Osteoblast (primary cell): ENCODE data around the gene STAB1. TPM values are rescaled to one million over a fixed set of nuclear protein-coding genes. Genes with fewer than 3 reads are reported as not detected.

Experiments used
- DNase-seq: peaks from one replicate; pipeline ENCODE4 v3.0.0; 2011; ENCODE audit warnings: low spot score, mixed read lengths; ENCODE audit not compliant: insufficient read length; ENCODE audit errors: missing footprints
- H2AFZ ChIP-seq: 2 replicates; pipeline ENCODE4 v1.6.0; 2011; ENCODE audit warnings: mild to moderate bottlenecking, low read length
- H3K27ac ChIP-seq: 2 replicates; pipeline ENCODE4 v1.5.1; 2011; ENCODE audit warnings: mild to moderate bottlenecking, low read depth, low read length, moderate library complexity
- H3K27me3 ChIP-seq: 2 replicates; pipeline ENCODE4 v1.6.0; 2012; ENCODE audit warnings: mild to moderate bottlenecking, control low read depth, inconsistent platforms, low read length, moderate library complexity; ENCODE audit not compliant: insufficient read depth
- H3K36me3 ChIP-seq: 2 replicates; pipeline ENCODE4 v1.5.1; 2011; ENCODE audit warnings: mild to moderate bottlenecking, low read length, control low read depth, moderate library complexity; ENCODE audit not compliant: insufficient read depth
- H3K4me1 ChIP-seq: 2 replicates; pipeline ENCODE4 v1.5.1; 2011; ENCODE audit warnings: mild to moderate bottlenecking, low read length, control low read depth, moderate library complexity; ENCODE audit not compliant: insufficient read depth
- H3K4me2 ChIP-seq: 2 replicates; pipeline ENCODE4 v1.6.0; 2011; ENCODE audit warnings: mild to moderate bottlenecking, low read length; ENCODE audit not compliant: insufficient read depth
- H3K4me3 ChIP-seq: fragments of 200-600 bp; sonication (generic); 3 replicates; pipeline ENCODE4 v1.5.1; 2012; ENCODE audit warnings: mild to moderate bottlenecking, low read length, inconsistent platforms; ENCODE audit not compliant: insufficient read depth
- H3K79me2 ChIP-seq: 2 replicates; pipeline ENCODE4 v1.6.0; 2012; ENCODE audit warnings: mild to moderate bottlenecking, low read length, control low read depth, inconsistent platforms; ENCODE audit not compliant: insufficient read depth
- H3K9me3 ChIP-seq: 2 replicates; pipeline ENCODE4 v1.5.1; 2011; ENCODE audit warnings: low read depth, low read length, control low read depth
- H4K20me1 ChIP-seq: 2 replicates; pipeline ENCODE4 v1.6.0; 2012; ENCODE audit warnings: mild to moderate bottlenecking, low read length, control low read depth; ENCODE audit not compliant: insufficient read depth
- CTCF ChIP-seq: IDR thresholded peaks from 2 replicates; pipeline ENCODE4 v1.5.1; 2011; ENCODE audit warnings: mild to moderate bottlenecking, low read depth, low read length, moderate library complexity; ENCODE audit errors: extremely low read depth
- total RNA-seq: library from RNA; depleted of rRNA; stranded (reverse); fragments of >200 nt; gene quantifications from 2 replicates; pipeline ENCODE4 v1.2.3, GENCODE V29; 2012

Gene STAB1
- total RNA-seq, 1 donor, result 1.1 TPM

- no peaks in the 10 kb centered on the region for H3K9me3 ChIP-seq
- H3K4me3 ChIP-seq, result no peak overlapping the region
- peaks cover 36% of the 10 kb centered on the region for H4K20me1 ChIP-seq
- H3K4me2 ChIP-seq, result no peak overlapping the region
- H3K79me2 ChIP-seq, result peaks cover 50% of the 10 kb centered on the region
- H3K36me3 ChIP-seq, result peaks cover 59% of the 10 kb centered on the region
- H3K4me1 ChIP-seq, result peaks cover 16% of the 10 kb centered on the region
- no peak for DNase-seq
- no peak overlapping the region for H3K27ac ChIP-seq
- no peak for TF ChIP-seq CTCF
- no peaks in the 10 kb centered on the region for H3K27me3 ChIP-seq
- no peak overlapping the region for H2AFZ ChIP-seq
Measured at GRCh38 chr3:52470920-52471319, 24.2 kb upstream of the STAB1 start.

GRCh38 chr3:52471371-52472238 lies 23.5 kb upstream of the STAB1 start:
- no peak overlapping the region for H3K4me3 ChIP-seq
- no peak overlapping the region for H3K4me2 ChIP-seq
- H3K36me3 ChIP-seq, result peaks cover 63% of the 10 kb centered on the region
- H3K9me3 ChIP-seq, result no peaks in the 10 kb centered on the region
- H4K20me1 ChIP-seq, result peaks cover 30% of the 10 kb centered on the region
- no peak overlapping the region for H2AFZ ChIP-seq
- no peaks in the 10 kb centered on the region for H3K27me3 ChIP-seq
- no peak overlapping the region for H3K27ac ChIP-seq
- peaks cover 9% of the 10 kb centered on the region for H3K4me1 ChIP-seq
- DNase-seq, result peak; percentile 95
- TF ChIP-seq CTCF, result peak; percentile 80
- peaks cover 47% of the 10 kb centered on the region for H3K79me2 ChIP-seq

GRCh38 chr3:52472239-52473000 lies 22.7 kb upstream of the STAB1 start:
- DNase-seq, result no peak
- no peak overlapping the region for H3K4me2 ChIP-seq
- H3K36me3 ChIP-seq, result peaks cover 65% of the 10 kb centered on the region
- H3K27ac ChIP-seq, result no peak overlapping the region
- H3K4me1 ChIP-seq, result peaks cover 8% of the 10 kb centered on the region
- peaks cover 28% of the 10 kb centered on the region for H4K20me1 ChIP-seq
- H3K79me2 ChIP-seq, result peaks cover 40% of the 10 kb centered on the region
- no peak overlapping the region for H3K4me3 ChIP-seq
- no peak for TF ChIP-seq CTCF
- H3K9me3 ChIP-seq, result no peaks in the 10 kb centered on the region
- H3K27me3 ChIP-seq, result no peaks in the 10 kb centered on the region
- no peak overlapping the region for H2AFZ ChIP-seq

GRCh38 chr3:52473026-52473425 lies 22.1 kb upstream of the STAB1 start:
- peaks cover 37% of the 10 kb centered on the region for H3K79me2 ChIP-seq
- no peak overlapping the region for H3K27ac ChIP-seq
- no peak overlapping the region for H3K4me3 ChIP-seq
- no peak overlapping the region for H3K4me2 ChIP-seq
- no peak overlapping the region for H2AFZ ChIP-seq
- peaks cover 71% of the 10 kb centered on the region for H3K36me3 ChIP-seq
- DNase-seq, result peak; percentile 42
- peaks cover 6% of the 10 kb centered on the region for H3K4me1 ChIP-seq
- TF ChIP-seq CTCF, result no peak
- no peaks in the 10 kb centered on the region for H3K9me3 ChIP-seq
- peaks cover 28% of the 10 kb centered on the region for H4K20me1 ChIP-seq
- H3K27me3 ChIP-seq, result no peaks in the 10 kb centered on the region
